ENCODE results near the gene PFDN4.

DNA sequence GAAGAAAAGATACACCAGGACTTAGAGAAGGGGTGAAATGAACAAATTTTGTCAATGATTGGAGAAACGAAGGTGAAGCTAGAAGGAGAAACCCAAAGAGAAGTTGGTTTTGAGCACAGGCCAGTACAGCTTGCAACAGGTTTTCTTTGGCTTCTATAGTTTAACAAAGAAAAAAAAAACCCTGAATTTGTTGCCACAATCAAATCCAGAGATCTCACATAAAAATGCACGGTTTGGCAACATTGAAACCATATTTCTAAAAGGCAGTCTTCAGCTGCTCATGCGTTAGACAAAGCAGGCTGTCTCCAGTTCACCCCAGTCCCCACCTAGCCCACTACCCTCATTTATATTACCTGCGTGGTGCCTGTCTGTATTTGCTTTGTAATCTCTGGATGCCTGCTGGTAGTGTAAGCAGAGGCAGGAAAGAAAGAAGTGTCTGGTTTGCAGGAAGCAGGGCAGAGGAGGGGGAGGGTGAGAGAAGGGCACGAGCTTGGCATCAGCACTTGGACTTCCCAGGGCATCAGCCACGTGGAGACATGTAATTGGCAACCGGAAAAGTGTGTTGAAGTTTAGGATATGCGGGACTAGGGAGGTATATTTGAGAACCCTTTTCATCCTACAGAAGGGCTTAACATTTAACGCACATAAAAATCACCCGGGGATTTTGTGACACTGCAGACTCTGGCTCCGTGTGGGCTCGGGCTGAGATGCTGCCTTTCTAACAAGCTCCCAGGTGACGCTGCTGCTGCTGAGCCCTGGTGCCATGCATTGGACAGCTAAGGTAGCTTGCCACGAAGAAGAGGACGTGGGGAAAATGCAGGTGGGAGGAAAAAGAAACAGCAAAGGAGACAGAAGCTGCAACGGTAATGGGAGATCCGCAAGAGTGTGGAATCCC lies 14.4 kb downstream of the PFDN4 start:
- TF ChIP-seq, protein P1, sequence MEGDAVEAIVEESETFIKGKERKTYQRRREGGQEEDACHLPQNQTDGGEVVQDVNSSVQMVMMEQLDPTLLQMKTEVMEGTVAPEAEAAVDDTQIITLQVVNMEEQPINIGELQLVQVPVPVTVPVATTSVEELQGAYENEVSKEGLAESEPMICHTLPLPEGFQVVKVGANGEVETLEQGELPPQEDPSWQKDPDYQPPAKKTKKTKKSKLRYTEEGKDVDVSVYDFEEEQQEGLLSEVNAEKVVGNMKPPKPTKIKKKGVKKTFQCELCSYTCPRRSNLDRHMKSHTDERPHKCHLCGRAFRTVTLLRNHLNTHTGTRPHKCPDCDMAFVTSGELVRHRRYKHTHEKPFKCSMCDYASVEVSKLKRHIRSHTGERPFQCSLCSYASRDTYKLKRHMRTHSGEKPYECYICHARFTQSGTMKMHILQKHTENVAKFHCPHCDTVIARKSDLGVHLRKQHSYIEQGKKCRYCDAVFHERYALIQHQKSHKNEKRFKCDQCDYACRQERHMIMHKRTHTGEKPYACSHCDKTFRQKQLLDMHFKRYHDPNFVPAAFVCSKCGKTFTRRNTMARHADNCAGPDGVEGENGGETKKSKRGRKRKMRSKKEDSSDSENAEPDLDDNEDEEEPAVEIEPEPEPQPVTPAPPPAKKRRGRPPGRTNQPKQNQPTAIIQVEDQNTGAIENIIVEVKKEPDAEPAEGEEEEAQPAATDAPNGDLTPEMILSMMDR (IDR thresholded peaks at IDR 0.05) = no peak
- TF ChIP-seq ZFX (IDR thresholded peaks at IDR 0.05; ENCODE audit: borderline replicate concordance) = no peak
